SK-N-SH (cell line): ENCODE data around the gene LYRM7.
"Not testable (repeated sequence)": the region's sequence is repeated elsewhere in the genome, so short reads cannot be mapped to it uniquely, and the experiment has no call there.

Source experiments
- EZH2phosphoT487 ChIP-seq: fragments of 200-600 bp; sonication (generic); IDR thresholded peaks from 2 replicates; pipeline ENCODE4 v1.6.1; 2017; ENCODE audit warnings: low read depth, mixed run types, mild to moderate bottlenecking, antibody characterized with exemption, moderate library complexity, borderline replicate concordance
- FOSL2 ChIP-seq: IDR thresholded peaks from 2 replicates; pipeline ENCODE4 v1.4.0; 2012; ENCODE audit warnings: low read depth, mild to moderate bottlenecking, moderate library complexity, borderline replicate concordance
- GABPA ChIP-seq: IDR thresholded peaks from 2 replicates; pipeline ENCODE4 v1.4.0; 2012; ENCODE audit warnings: low read depth, mild to moderate bottlenecking
- GATA2 ChIP-seq: sonication (generic); formaldehyde crosslinking; IDR thresholded peaks from 2 replicates; pipeline ENCODE4 v1.5.0; 2020; ENCODE audit warnings: mild to moderate bottlenecking, missing genetic modification reagents
- JUND ChIP-seq: IDR thresholded peaks from 2 replicates; pipeline ENCODE4 v1.4.0; 2012
- POLR2AphosphoS5 ChIP-seq: IDR thresholded peaks from 2 replicates; pipeline ENCODE4 v1.6.1; 2012; ENCODE audit warnings: low read depth, low read length
- RAD21 ChIP-seq: IDR thresholded peaks from 2 replicates; pipeline ENCODE4 v1.6.1; 2012; ENCODE audit warnings: mild to moderate bottlenecking, low read length
- SMC3 ChIP-seq: IDR thresholded peaks from 2 replicates; pipeline ENCODE4 v1.6.1; 2012; ENCODE audit warnings: low read depth, low read length, improper control_type of control experiment
- TEAD4 ChIP-seq: IDR thresholded peaks from 2 replicates; pipeline ENCODE4 v1.4.0; 2012; ENCODE audit warnings: mild to moderate bottlenecking, borderline replicate concordance; ENCODE audit not compliant: insufficient read depth
- YY1 ChIP-seq: IDR thresholded peaks from 2 replicates; pipeline ENCODE4 v1.4.0; 2012; ENCODE audit warnings: low read depth, mild to moderate bottlenecking
- TF ChIP-seq, protein P1 (sequence below): fragments of 200-600 bp; sonication (generic); IDR thresholded peaks from 2 replicates; pipeline ENCODE4 v1.6.1; 2017; ENCODE audit warnings: antibody characterized with exemption, mild to moderate bottlenecking, moderate library complexity
- TF ChIP-seq, protein P2 (sequence below): IDR thresholded peaks from 2 replicates; pipeline ENCODE4 v1.4.0; 2012; ENCODE audit warnings: low read depth
- TF ChIP-seq, protein P3 (sequence below): fragments of 150-350 bp; IDR thresholded peaks from 2 replicates; pipeline ENCODE4 v1.6.1; 2017; ENCODE audit warnings: antibody characterized with exemption, low read length, low read depth, borderline replicate concordance
- TF ChIP-seq, protein P4 (sequence below): IDR thresholded peaks from 2 replicates; pipeline ENCODE4 v1.4.0; 2012; ENCODE audit warnings: low read depth, borderline replicate concordance

DNA sequence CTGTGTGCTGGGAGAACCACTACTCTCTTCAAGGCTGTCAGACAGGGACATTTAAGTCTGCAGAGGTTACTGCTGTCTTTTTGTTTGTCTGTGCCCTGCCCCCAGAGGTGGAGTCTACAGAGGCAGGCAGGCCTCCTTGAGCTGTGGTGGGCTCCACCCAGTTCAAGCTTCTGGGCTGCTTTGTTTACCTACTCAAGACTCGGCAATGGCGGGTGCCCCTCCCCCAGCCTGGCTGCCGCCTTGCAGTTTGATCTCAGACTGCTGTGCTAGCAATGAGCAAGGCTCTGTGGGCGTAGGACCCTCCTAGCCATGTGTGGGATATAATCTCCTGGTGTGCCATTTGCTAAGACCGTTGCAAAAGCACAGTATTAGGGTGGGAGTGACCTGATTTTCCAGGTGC, 32.3 kb upstream of the LYRM7 start:
- TF ChIP-seq, protein P1, sequence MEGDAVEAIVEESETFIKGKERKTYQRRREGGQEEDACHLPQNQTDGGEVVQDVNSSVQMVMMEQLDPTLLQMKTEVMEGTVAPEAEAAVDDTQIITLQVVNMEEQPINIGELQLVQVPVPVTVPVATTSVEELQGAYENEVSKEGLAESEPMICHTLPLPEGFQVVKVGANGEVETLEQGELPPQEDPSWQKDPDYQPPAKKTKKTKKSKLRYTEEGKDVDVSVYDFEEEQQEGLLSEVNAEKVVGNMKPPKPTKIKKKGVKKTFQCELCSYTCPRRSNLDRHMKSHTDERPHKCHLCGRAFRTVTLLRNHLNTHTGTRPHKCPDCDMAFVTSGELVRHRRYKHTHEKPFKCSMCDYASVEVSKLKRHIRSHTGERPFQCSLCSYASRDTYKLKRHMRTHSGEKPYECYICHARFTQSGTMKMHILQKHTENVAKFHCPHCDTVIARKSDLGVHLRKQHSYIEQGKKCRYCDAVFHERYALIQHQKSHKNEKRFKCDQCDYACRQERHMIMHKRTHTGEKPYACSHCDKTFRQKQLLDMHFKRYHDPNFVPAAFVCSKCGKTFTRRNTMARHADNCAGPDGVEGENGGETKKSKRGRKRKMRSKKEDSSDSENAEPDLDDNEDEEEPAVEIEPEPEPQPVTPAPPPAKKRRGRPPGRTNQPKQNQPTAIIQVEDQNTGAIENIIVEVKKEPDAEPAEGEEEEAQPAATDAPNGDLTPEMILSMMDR: not testable (repeated sequence)
- TF ChIP-seq RAD21; TEAD4; POLR2AphosphoS5; YY1; SMC3; EZH2phosphoT487; FOSL2; GABPA; GATA2 (CRISPR knock-in tag); JUND: not testable (repeated sequence)
- TF ChIP-seq, protein P2, sequence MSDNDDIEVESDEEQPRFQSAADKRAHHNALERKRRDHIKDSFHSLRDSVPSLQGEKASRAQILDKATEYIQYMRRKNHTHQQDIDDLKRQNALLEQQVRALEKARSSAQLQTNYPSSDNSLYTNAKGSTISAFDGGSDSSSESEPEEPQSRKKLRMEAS: not testable (repeated sequence)
- TF ChIP-seq, protein P3, sequence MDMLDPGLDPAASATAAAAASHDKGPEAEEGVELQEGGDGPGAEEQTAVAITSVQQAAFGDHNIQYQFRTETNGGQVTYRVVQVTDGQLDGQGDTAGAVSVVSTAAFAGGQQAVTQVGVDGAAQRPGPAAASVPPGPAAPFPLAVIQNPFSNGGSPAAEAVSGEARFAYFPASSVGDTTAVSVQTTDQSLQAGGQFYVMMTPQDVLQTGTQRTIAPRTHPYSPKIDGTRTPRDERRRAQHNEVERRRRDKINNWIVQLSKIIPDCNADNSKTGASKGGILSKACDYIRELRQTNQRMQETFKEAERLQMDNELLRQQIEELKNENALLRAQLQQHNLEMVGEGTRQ: not testable (repeated sequence)
- TF ChIP-seq, protein P4, sequence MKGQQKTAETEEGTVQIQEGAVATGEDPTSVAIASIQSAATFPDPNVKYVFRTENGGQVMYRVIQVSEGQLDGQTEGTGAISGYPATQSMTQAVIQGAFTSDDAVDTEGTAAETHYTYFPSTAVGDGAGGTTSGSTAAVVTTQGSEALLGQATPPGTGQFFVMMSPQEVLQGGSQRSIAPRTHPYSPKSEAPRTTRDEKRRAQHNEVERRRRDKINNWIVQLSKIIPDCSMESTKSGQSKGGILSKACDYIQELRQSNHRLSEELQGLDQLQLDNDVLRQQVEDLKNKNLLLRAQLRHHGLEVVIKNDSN: not testable (repeated sequence)
